G401.6 (cell line): ENCODE data around the gene AAR2.

Experiments
- FAIRE-seq: peaks from 2 replicates; lab custom pipeline; 2012; peaks lifted over from hg19 to GRCh38; lab: Jason Lieb, UNC

The AAR2 gene

GRCh38 chr20:36235892-36236785 lies at the start of gene AAR2:
AAR2 (plus strand) TSS chr20:36236478; CDS start chr20:36239869, 3,391 bp downstream.
- FAIRE-seq: no peak

GRCh38 chr20:36193977-36194712 lies 42.1 kb upstream of the AAR2 start:
- no peak for FAIRE-seq

DNA sequence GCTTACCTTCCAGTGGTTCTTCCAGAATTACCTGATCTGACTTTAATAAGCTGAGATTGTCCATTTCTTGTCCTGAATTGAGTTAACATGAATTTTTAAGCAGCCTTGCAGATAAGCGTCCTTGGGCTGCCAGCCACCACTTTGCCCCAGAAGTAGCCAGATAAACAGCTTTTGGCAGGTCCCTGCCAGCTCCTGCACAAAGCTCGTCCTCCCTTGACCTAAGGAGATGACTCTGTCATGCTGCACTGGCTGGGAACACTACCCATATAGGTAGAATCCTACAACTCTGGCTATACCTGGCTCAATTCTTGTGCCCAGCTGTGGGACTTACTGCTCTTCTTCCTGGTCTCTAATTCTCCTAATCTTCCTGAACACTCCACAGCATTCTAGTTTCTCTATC lies 39.6 kb upstream of the AAR2 start:
- no peak for FAIRE-seq

GRCh38 chr20:36197271-36197670 lies 39.0 kb upstream of the AAR2 start:
- no peak for FAIRE-seq

DNA sequence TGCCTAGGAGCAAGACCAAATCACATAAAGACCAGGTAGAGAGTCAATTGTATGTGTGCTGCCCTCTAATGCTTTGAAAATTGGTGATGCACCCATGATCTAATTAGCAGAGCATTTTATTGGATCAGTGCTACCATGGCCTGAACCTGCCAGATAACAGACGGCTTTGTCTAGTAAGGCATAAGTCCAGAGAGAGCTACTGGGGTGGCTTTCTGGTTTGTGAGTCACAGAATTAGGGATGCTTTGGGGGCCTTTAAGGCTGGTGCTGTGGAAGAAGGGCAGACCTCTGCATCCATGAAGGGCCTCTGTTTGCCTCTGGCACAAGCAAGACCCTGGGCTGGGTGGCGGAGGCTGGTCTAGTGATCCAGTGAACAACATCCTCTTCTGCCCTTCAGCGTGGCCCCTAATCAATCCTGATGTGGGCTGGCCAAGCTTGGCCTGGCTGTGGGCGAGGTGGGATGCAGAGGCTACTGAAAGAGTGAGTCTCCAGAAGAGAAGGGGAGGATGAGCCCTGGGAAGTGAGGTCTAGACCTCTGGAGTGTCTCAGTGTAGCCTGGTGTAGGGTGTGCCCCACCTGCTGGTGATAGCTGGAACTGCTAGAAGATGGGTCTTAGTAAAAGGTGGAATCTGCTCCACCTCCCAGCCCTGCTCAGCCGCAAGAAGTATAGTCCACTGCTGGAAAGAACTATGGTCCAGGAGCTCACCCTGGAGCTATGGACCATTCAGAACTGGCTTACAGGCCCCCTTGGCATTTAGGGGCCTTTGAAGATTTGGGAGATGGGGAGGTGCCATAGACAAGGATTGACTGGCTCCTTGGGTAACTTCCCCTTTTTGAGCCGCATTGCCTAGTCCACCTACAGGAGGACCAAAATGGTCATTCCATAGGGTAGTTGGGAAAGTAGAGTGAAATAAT lies 36.7 kb upstream of the AAR2 start:
- peak; percentile 27 for FAIRE-seq

GRCh38 chr20:36200451-36200850 lies 35.8 kb upstream of the AAR2 start:
- FAIRE-seq: no peak

- FAIRE-seq: no peak
These were observed 35.1 kb upstream of the AAR2 start for GRCh38 chr20:36201198-36201597.

DNA sequence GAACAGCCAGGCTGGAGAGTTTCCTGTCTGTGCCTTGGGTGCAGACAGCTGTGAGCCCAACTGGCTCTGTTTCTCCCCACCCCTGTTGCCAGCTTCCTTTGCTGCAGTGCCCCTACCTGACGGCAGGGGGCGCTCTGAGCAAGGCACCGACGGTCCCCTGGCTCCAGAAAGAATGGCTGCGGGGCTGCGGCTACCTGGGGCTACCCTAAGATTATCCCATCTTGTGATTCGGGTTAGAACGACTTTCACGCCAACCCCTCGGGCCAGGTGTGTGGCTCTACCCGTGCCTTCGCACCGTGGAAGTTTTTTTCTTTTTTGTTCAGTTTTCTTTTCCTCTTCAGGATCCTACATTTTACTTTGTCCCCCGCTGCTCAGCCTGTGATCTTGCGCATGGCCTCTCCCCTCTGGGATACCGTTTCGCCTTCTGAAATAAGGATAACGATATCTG lies 33.4 kb upstream of the AAR2 start:
- no peak for FAIRE-seq

DNA sequence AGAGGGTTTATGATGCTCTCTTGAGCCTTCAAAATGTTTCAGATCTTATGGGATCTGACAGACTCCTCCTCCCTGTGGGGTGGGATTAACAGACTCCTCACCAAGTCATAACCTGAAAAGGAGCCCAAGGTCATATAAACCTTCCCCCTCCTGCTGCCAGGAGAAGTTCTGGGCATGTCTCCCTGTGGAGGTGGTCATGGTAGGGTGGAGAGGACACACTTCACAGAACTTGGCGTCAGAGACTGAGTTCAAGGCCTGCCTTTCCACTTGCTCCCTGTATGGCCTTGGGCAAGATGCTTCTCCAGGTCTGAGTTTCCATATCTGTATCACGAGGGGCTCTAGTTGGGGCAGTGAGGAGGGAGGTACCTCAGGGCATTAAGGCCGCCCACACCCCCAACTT lies 32.4 kb upstream of the AAR2 start:
- FAIRE-seq: no peak

GRCh38 chr20:36205026-36205425 lies 31.3 kb upstream of the AAR2 start:
- FAIRE-seq: no peak

GRCh38 chr20:36206068-36206467 lies 30.2 kb upstream of the AAR2 start:
- no peak for FAIRE-seq

DNA sequence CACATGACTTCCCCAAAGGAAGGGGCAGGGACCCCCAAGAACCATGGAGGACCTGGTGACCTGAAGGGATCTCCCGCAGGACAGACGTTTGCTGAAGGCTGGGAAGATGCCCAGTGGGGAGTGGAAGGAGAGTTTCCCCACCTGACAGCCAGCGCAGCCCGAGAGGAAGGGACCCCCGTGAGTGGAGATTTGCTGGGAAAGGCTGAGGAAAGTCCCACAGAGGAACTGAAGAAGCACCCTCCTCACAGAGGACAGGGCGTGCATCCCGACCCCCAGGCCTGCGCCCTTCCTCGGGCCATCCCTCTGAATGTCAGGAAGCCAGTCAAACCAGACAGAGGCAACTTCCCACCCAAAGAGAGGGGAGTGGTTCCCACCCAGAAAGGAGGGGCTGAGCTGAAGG lies 29.6 kb upstream of the AAR2 start:
- FAIRE-seq: no peak

DNA sequence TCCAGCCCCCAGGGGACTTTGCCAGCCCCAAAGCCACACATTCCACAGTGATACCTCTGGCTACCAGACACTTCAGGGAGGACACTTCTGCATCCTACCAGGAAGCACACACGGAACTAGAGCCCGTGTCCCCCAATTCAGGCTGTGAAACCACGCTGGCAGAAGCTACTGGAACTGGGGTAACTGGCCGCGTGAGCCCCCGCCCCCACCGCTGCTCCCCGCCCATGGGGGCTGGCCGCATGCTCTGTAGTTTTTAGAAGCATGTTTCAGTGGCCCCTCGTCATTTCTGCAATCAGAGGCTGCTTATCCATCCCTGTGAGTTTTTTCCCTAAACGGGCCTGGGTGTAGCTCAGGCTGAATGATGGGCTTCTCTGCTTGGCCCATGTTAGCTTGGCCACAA lies 28.7 kb upstream of the AAR2 start:
- no peak for FAIRE-seq

DNA sequence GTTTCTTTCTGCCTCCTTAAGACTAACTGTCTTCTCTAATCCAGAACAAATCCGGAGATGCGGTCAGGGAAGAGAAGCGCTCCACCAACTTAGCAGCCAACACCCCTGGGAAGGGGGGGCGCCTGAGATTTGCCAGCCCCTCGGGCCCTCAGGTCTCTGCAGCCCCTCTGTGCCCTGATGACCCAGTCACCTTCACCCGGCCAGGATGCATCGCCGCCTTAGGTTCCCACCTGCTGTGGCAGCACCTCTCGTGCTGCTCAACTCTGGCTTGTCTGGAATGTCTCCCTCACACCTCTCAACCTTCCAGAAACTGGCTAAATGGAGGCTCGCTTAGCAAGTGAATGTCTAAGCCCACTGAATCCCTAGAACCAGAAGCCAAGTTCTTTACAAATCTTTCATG lies 28.0 kb upstream of the AAR2 start:
- FAIRE-seq: no peak

DNA sequence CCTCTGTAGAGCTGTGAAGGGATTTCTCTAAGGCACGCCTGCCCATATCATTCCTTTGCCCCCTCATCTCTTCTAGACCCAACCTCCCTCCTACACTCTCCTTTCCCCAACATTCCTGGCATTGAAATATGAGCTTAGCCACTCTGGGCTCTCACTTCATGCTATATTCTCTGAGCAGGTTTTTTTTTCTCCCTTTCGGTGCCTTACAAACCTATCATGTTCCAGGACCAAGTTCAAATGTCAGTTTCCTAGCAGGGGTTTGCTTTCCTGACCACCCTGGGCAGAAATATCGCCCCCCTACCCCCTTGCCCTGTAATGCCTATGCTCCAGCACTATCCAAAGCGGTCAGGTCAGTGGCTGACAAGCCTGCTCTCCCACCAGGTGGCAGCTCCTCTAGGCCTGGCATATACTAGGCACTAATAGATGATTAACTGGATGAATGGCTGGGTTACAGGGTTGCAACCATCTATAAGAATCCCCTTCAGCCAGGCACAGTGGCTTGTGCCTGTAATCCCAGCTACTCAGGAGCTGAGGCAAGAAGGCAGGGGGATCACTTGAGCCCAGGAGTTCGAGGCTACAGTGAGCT lies 25.7 kb upstream of the AAR2 start:
- FAIRE-seq: no peak

DNA sequence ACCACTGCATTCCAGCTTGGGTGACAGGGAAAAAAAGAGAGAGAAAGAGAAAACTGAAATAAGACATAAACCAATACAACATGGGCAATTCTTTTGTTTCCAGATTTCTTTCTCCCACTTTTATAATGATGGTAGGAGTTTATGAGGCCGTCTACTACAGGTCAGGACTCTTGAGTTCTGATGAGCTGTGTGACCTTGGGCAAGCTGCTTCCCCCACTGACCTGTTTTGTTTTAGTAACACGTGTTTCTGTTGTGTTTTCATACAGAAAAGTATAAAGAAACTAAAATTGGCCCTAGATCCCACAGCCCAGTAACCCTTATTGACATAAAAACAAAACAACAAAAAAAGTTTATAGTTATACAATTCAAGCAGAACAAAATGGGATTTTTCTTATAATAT lies 22.9 kb upstream of the AAR2 start:
- FAIRE-seq: no peak

GRCh38 chr20:36214684-36215256 lies 21.5 kb upstream of the AAR2 start:
- peak; percentile 48 for FAIRE-seq

DNA sequence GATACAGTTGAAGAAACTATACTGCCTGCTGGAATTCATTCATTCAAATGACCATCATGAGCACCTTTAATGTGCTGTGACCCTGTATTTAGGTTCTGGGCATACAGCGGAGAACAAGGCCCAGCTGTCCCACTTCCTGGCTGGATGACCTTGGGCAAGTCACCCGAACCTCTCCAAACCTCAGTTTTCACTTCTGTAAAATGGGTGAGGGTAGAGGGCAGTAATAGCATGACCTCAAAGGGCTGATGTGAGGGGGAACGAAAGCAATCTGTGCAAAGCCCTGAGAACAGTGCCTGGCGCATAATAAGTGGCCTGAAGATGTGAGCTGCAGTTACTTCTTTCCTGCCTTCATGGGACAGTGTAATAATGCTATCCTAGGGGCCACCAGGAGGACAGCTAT lies 20.5 kb upstream of the AAR2 start:
- FAIRE-seq: no peak

DNA sequence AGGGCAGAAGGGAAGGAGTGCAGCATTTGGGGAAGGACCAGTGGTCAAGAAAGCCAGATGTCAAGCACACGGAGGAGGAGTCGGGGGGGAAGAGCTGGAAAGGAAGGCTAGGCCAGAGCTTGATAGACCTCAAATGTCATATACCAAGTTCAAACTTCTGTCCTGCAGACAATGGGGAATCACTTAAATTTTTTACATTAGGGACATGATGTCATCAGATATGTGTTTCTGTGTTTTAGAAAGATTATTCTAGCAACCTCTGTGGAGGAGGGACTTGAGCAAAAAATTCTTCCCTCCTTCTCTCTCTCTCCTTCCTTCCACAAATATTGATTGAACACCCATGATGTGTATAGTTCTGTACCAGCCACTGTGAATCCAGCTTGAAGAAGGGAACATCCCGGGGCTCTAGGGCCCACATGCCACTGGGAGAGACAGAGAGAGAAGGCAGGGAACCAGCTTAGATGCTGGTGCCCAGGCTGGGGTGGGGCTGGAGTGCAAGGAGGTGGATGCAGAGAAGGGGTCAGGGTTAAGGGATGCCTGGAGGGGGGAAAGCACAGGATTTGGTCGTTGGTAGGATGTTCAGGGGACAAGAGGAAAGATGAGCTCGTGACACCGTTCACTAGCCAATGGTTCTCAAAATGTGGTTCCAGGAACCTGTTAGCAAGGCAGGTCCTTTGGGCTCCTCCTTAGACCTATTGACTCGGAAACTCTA lies 19.8 kb upstream of the AAR2 start:
- FAIRE-seq: no peak

- no peak for FAIRE-seq
These were observed 19.1 kb upstream of the AAR2 start for GRCh38 chr20:36217226-36217625.
